Nephron (organoid): ENCODE data around the gene BRD3OS.

ENCODE experiments used
- H3K27ac Mint-ChIP-seq, 3 experiments: 2 replicates each; pipeline ENCODE4 v1.8.0; 2020; ENCODE audit warnings: mixed read lengths in 3 of 3, mild to moderate bottlenecking in 2 of 3, moderate library complexity in 1 of 3
- H3K27me3 Mint-ChIP-seq: 2 replicates; pipeline ENCODE4 v1.8.0; 2021; ENCODE audit warnings: low read depth, mild to moderate bottlenecking, moderate library complexity, mixed read lengths
- H3K36me3 Mint-ChIP-seq: 2 replicates; pipeline ENCODE4 v1.8.0; 2020; ENCODE audit warnings: low read depth, mixed read lengths
- H3K4me1 Mint-ChIP-seq: 2 replicates; pipeline ENCODE4 v1.8.0; 2020; ENCODE audit warnings: mixed read lengths
- H3K4me3 Mint-ChIP-seq, 3 experiments: 2 replicates each; pipeline ENCODE4 v1.8.0; 2020; ENCODE audit warnings: mild to moderate bottlenecking in 3 of 3, mixed read lengths in 3 of 3, moderate library complexity in 2 of 3
- H3K9me3 Mint-ChIP-seq: 2 replicates; pipeline ENCODE4 v1.8.0; 2020; ENCODE audit warnings: mixed read lengths
- CTCF ChIP-seq, 3 experiments: fragments of 200-600 bp; sonication (generic); IDR thresholded peaks; one replicate each; pipeline ENCODE4 v1.5.0; 2021; ENCODE audit warnings: antibody characterized with exemption in 3 of 3; ENCODE audit not compliant: unreplicated experiment in 3 of 3

The BRD3OS gene

GRCh38 chr9:134039386-134040175, 14.3 kb downstream of the BRD3OS start:
- TF ChIP-seq CTCF (IDR thresholded peaks at IDR 0.05; ENCODE audit: unreplicated experiment in 3 of 3): no peak
- Mint-ChIP-seq H3K27me3 (no peaks in the 10 kb centered on the region), H3K4me1 (no peaks in the 10 kb centered on the region), H3K36me3 (peaks cover 78% of the 10 kb centered on the region), H3K9me3 (peaks cover 13% of the 10 kb centered on the region), H3K4me3 (no peak overlapping the region), H3K27ac (no peak overlapping the region)

- H3K27ac Mint-ChIP-seq: no peak overlapping the region
- no peak for TF ChIP-seq CTCF (IDR thresholded peaks at IDR 0.05; ENCODE audit: unreplicated experiment in 3 of 3)
- H3K36me3 Mint-ChIP-seq: peaks cover 77% of the 10 kb centered on the region
- H3K27me3 Mint-ChIP-seq: no peaks in the 10 kb centered on the region
- peaks cover 13% of the 10 kb centered on the region for H3K9me3 Mint-ChIP-seq
- H3K4me3 Mint-ChIP-seq: no peak overlapping the region
- H3K4me1 Mint-ChIP-seq: no peaks in the 10 kb centered on the region
Observed at GRCh38 chr9:134040176-134040565, 14.9 kb downstream of the BRD3OS start.

GRCh38 chr9:134040781-134041648, 15.7 kb downstream of the BRD3OS start:
- no peaks in the 10 kb centered on the region for H3K27me3 Mint-ChIP-seq
- peaks cover 72% of the 10 kb centered on the region for H3K36me3 Mint-ChIP-seq
- H3K27ac Mint-ChIP-seq: no peak overlapping the region
- H3K9me3 Mint-ChIP-seq: peaks cover 13% of the 10 kb centered on the region
- H3K4me1 Mint-ChIP-seq: no peaks in the 10 kb centered on the region
- TF ChIP-seq CTCF (IDR thresholded peaks at IDR 0.05; ENCODE audit: unreplicated experiment in 3 of 3): no peak
- H3K4me3 Mint-ChIP-seq: no peak overlapping the region

GRCh38 chr9:134041649-134041962, 16.3 kb downstream of the BRD3OS start:
- no peaks in the 10 kb centered on the region for H3K4me1 Mint-ChIP-seq
- H3K9me3 Mint-ChIP-seq: peaks cover 13% of the 10 kb centered on the region
- H3K27me3 Mint-ChIP-seq: no peaks in the 10 kb centered on the region
- H3K36me3 Mint-ChIP-seq: peaks cover 69% of the 10 kb centered on the region
- TF ChIP-seq CTCF (IDR thresholded peaks at IDR 0.05; ENCODE audit: unreplicated experiment in 3 of 3): no peak
- no peak overlapping the region for H3K27ac Mint-ChIP-seq
- no peak overlapping the region for H3K4me3 Mint-ChIP-seq

GRCh38 chr9:134043531-134043988, 18.3 kb downstream of the BRD3OS start:
- Mint-ChIP-seq H3K4me3 (no peak overlapping the region), H3K36me3 (peaks cover 58% of the 10 kb centered on the region), H3K9me3 (peaks cover 8% of the 10 kb centered on the region), H3K27ac (peak overlapping the region in 1 of 3 experiments; percentile 55), H3K4me1 (no peaks in the 10 kb centered on the region), H3K27me3 (no peaks in the 10 kb centered on the region)
- no peak for TF ChIP-seq CTCF (IDR thresholded peaks at IDR 0.05; ENCODE audit: unreplicated experiment in 3 of 3)
